GM15510 (cell line): ENCODE data around the gene NEFH.

ENCODE experiments used
- POLR2A ChIP-seq: IDR thresholded peaks from 3 replicates; pipeline ENCODE4 v1.6.1; 2011; ENCODE audit warnings: borderline replicate concordance; ENCODE audit not compliant: insufficient read length; ENCODE audit errors: extremely low read depth

Gene NEFH

DNA sequence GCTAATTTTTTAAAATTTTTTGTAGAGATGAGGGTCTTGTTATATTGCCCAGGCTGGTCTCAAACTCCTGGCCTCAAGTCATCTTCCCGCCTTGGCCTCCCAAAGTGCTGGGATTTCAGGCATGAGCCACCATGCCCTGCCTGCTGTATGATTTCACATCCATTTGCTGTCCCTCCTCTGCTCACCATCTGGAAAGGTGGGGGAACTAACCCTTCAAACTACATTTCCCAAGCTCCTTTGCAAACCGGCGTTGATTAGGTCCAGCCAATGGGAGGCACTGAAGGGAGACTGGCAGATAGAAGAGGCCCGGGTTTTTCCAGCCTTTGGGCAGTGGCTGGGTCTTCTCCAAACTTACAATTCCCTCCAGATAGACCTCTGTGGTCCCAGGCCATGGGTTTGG lies 22.3 kb upstream of the NEFH start:
- no peak for TF ChIP-seq POLR2A

GRCh38 chr22:29458551-29458950 lies 21.5 kb upstream of the NEFH start:
- TF ChIP-seq POLR2A, result no peak

DNA sequence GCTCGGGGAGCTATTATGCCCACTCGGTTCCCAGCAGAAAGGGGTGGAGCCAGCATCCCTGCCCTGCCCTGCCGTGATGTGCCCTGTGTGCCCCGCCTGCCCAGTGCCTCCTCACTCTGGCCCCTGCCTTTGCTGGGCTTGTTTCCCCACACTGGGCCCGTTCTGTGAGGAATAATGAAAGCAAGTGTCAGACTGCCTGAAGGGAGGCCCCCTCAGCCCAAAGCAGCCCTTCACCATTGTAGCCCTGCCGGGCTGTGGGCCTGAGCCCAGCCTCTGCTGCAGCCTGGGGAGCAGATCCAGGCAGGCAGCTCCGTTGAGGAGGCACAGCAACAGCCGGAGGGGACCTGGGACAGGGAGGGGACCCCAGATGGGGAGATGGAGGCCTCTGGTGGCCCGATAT lies 20.2 kb upstream of the NEFH start:
- no peak for TF ChIP-seq POLR2A

DNA sequence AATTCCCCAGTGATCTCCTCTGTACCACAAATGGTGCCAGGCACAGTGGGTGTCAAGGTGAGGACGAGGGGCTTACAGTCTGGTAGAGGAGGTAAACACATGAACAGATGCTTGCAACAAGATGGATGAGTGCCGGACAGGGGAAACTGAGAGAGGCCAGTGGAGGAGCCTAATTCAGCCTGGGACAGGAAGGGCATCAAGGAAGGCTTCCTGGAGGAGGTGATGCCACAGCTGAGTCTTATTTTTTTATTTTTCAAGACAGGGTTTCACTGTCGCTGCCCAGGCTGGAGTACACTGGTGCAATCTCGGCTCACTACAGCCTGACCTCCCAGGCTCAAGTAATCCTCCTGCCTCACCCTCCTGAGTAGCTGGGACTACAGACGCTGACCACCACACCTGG lies 18.8 kb upstream of the NEFH start:
- TF ChIP-seq POLR2A, result no peak

- no peak for TF ChIP-seq POLR2A
Observed at GRCh38 chr22:29463629-29464028, 16.4 kb upstream of the NEFH start.

- no peak for TF ChIP-seq POLR2A
Observed at GRCh38 chr22:29464581-29464980, 15.4 kb upstream of the NEFH start.

- no peak for TF ChIP-seq POLR2A
Observed at GRCh38 chr22:29469755-29470154, 10.3 kb upstream of the NEFH start.

GRCh38 chr22:29470159-29470855 lies 9.7 kb upstream of the NEFH start:
- no peak for TF ChIP-seq POLR2A

GRCh38 chr22:29473001-29473400 lies 7.0 kb upstream of the NEFH start:
- TF ChIP-seq POLR2A, result no peak

GRCh38 chr22:29475550-29475949 lies 4.5 kb upstream of the NEFH start:
- no peak for TF ChIP-seq POLR2A

DNA sequence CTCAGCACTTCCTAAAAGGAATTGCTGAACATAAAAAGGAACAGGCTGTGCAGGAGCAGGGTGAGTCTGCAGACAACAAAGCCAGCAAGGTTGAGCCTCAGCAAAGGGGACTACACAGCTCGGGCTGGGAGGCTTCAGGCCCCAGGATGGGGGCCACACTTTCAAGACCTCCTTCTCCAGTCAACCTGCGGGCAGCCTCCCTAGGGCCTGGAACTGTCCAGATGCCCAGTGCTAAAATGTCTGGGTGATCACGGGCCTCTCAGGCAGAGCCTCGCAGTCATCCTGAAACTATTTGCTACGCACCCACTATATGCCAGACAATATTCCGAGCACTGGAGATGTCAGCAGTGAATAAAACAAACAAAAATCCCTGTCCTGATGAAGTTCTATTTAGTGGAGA lies 3.9 kb upstream of the NEFH start:
- no peak for TF ChIP-seq POLR2A

- no peak for TF ChIP-seq POLR2A
Observed at GRCh38 chr22:29477723-29478318, 2.2 kb upstream of the NEFH start.

GRCh38 chr22:29478326-29479276 lies 1.4 kb upstream of the NEFH start:
- TF ChIP-seq POLR2A, result no peak

DNA sequence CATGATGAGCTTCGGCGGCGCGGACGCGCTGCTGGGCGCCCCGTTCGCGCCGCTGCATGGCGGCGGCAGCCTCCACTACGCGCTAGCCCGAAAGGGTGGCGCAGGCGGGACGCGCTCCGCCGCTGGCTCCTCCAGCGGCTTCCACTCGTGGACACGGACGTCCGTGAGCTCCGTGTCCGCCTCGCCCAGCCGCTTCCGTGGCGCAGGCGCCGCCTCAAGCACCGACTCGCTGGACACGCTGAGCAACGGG lies 169 bp downstream of the NEFH start:
- TF ChIP-seq POLR2A, result no peak

DNA sequence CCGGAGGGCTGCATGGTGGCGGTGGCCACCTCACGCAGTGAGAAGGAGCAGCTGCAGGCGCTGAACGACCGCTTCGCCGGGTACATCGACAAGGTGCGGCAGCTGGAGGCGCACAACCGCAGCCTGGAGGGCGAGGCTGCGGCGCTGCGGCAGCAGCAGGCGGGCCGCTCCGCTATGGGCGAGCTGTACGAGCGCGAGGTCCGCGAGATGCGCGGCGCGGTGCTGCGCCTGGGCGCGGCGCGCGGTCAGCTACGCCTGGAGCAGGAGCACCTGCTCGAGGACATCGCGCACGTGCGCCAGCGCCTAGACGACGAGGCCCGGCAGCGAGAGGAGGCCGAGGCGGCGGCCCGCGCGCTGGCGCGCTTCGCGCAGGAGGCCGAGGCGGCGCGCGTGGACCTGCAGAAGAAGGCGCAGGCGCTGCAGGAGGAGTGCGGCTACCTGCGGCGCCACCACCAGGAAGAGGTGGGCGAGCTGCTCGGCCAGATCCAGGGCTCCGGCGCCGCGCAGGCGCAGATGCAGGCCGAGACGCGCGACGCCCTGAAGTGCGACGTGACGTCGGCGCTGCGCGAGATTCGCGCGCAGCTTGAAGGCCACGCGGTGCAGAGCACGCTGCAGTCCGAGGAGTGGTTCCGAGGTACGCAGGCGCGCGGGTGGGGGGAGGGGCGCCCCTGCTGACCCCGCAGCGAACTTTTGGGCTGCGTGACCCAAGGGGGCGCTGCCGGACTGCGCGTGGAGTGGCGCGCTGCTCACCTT lies 670 bp downstream of the NEFH start:
- no peak for TF ChIP-seq POLR2A
